DND-41 (cell line): ENCODE results near the gene ARF3.

Experiments
- ATAC-seq: fragments of 200-7000 bp; cut with Tn5 transposase; 3 replicates; pipeline ENCODE4 v1.9.1; 2021; ENCODE audit warnings: low read depth; ENCODE audit not compliant: insufficient read depth
- DNase-seq: peaks from one replicate; pipeline ENCODE4 v3.0.0-alpha.2; 2020
- H2AFZ ChIP-seq: 2 replicates; pipeline ENCODE4 v1.6.0; 2012; ENCODE audit warnings: low read depth, low read length
- H3K27ac ChIP-seq: 2 replicates; pipeline ENCODE4 v1.5.1; 2012; ENCODE audit warnings: low read length, inconsistent platforms
- H3K27me3 ChIP-seq: fragments of 200-600 bp; sonication (generic); 2 replicates; pipeline ENCODE4 v1.6.0; 2012; ENCODE audit warnings: low read length, mild to moderate bottlenecking, inconsistent platforms; ENCODE audit not compliant: insufficient read depth, poor library complexity
- H3K36me3 ChIP-seq: 2 replicates; pipeline ENCODE4 v1.5.1; 2012; ENCODE audit warnings: low read length, inconsistent platforms; ENCODE audit not compliant: insufficient read depth
- H3K4me1 ChIP-seq: 2 replicates; pipeline ENCODE4 v1.5.1; 2012; ENCODE audit warnings: mild to moderate bottlenecking, low read length; ENCODE audit not compliant: insufficient read depth
- H3K4me2 ChIP-seq: 2 replicates; pipeline ENCODE4 v1.6.0; 2012; ENCODE audit warnings: mild to moderate bottlenecking, moderate library complexity, low read length, inconsistent platforms; ENCODE audit not compliant: insufficient read depth
- H3K4me3 ChIP-seq, 2 experiments: fragments of 200-600 bp in 1 of 2; shearing (Covaris generic) in 1 of 2; 2 replicates each; pipeline ENCODE4 v1.5.1; 2012 to 2016; ENCODE audit warnings: inconsistent platforms in 2 of 2, low read length in 2 of 2, mild to moderate bottlenecking in 2 of 2, low read depth in 1 of 2, moderate library complexity in 1 of 2
- H3K79me2 ChIP-seq: 2 replicates; pipeline ENCODE4 v1.6.0; 2012; ENCODE audit warnings: low read length, inconsistent platforms; ENCODE audit not compliant: insufficient read depth
- H3K9ac ChIP-seq: 2 replicates; pipeline ENCODE4 v1.6.0; 2012; ENCODE audit warnings: low read depth, mild to moderate bottlenecking, inconsistent platforms, low read length, moderate library complexity
- H3K9me3 ChIP-seq: 2 replicates; pipeline ENCODE4 v1.5.1; 2012; ENCODE audit warnings: low read length, moderate library complexity, mild to moderate bottlenecking, inconsistent platforms; ENCODE audit not compliant: insufficient read depth, severe bottlenecking
- H4K20me1 ChIP-seq: 2 replicates; pipeline ENCODE4 v1.6.0; 2012; ENCODE audit warnings: low read length; ENCODE audit not compliant: insufficient read depth
- EZH2 ChIP-seq: IDR thresholded peaks from 3 replicates; pipeline ENCODE4 v1.6.1; 2012; ENCODE audit warnings: borderline replicate concordance, low read depth, mild to moderate bottlenecking, moderate library complexity, low read length, inconsistent platforms; ENCODE audit not compliant: severe bottlenecking
- TF ChIP-seq, protein P1 (sequence below): IDR thresholded peaks from 2 replicates; pipeline ENCODE4 v1.5.1; 2012; ENCODE audit warnings: borderline replicate concordance, low read length, moderate library complexity, mild to moderate bottlenecking; ENCODE audit not compliant: poor library complexity, severe bottlenecking; ENCODE audit errors: extremely low read depth

Gene ARF3

DNA sequence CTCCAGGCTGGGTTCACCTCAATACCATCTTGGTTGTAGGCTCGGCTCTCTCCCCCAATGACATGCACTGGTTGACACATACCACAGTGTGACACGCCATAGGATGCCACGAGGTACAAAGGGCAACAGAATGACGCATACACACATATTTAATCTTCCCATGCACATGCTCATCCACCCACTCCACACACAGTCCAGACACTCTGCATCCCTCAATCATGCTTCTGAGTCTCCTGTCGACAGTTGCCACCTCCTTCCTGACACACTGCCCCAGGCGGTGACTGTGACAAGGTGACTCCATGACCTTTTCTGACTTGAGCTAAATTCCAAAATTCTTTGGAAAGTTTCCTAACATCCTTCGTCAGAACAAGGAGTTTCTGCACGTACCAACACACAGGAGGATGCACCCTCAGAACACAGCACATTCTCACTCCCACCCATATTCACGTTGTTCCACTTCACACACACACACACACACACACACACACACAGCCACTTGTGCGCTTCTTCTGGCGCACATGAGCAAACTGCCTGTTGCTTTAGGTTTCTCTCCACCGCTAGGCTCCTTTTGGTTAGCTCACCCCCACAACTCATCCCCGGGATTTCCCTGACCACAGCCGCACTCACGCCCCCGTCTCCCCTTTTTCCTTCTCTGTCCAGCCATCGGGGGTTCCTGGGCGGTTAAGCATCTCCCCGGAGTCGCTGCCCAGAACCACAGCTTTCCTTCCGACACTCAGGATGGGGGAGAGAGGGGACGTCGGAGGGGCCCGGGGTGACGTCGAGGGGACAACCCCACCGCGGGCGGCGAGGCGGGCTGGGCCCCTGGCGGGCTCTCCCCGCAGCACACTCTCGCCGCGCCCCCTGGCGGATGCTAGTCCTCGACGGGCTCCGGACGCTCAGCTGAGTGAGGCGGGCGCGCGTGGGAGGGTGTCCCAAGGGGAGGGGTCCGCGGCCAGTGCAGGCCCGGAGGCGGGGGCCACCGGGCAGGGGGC lies 20.3 kb upstream of the ARF3 start:
- Histone ChIP-seq H3K4me1 (peaks cover 9% of the 10 kb centered on the region), H3K9me3 (no peaks in the 10 kb centered on the region), H3K79me2 (no peaks in the 10 kb centered on the region), H3K27me3 (peaks cover 44% of the 10 kb centered on the region), H3K9ac (no peak overlapping the region), H3K27ac (no peak overlapping the region), H2AFZ (no peak overlapping the region; the same call in 1 of the 2 replicates), H4K20me1 (no peaks in the 10 kb centered on the region), H3K36me3 (no peaks in the 10 kb centered on the region), H3K4me2 (peak overlapping the region; percentile 55), H3K4me3 (no peak overlapping the region)
- ATAC-seq (peak; percentile 94), DNase-seq (peak; percentile 73)
- peak; percentile 40 for TF ChIP-seq EZH2
- TF ChIP-seq, protein P1, sequence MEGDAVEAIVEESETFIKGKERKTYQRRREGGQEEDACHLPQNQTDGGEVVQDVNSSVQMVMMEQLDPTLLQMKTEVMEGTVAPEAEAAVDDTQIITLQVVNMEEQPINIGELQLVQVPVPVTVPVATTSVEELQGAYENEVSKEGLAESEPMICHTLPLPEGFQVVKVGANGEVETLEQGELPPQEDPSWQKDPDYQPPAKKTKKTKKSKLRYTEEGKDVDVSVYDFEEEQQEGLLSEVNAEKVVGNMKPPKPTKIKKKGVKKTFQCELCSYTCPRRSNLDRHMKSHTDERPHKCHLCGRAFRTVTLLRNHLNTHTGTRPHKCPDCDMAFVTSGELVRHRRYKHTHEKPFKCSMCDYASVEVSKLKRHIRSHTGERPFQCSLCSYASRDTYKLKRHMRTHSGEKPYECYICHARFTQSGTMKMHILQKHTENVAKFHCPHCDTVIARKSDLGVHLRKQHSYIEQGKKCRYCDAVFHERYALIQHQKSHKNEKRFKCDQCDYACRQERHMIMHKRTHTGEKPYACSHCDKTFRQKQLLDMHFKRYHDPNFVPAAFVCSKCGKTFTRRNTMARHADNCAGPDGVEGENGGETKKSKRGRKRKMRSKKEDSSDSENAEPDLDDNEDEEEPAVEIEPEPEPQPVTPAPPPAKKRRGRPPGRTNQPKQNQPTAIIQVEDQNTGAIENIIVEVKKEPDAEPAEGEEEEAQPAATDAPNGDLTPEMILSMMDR = peak; percentile 71

DNA sequence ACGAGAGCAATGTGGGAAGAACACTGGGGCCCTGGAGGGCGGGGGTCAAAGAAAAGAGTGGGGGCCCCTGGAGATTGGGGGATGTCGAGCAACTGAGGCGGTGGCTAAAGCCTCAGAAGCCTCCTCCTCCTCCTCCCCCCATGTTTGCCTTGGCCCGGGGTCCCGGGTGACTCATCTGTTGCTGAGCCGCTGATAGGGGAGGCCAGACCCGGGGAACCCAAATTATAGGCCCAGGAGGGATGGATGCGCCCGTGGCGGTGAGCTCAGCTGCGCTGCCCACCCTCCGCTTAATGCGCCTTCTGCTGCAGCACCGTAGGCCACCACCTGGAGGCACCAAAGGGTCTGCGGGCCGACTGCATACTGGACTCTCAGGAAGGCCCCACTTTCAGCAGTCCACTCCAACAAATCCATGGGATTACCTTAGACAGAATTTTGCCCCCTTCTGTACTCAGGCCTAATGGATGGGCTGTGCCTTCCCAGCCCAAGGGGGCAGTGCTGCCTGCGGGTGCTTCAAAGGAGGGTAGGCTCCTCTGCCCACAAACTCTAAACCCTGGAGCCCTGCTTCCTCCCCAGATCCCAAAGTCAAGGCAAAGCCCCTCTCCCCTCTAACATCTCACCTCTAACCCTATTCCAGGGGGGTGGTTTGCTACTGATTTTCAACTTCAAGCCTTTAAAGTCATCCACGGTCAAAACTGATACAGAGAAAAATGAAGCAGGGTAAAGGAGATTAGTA lies 16.8 kb upstream of the ARF3 start:
- H3K4me2 ChIP-seq = no peak overlapping the region
- ATAC-seq = no peak
- H3K4me1 ChIP-seq = peaks cover 25% of the 10 kb centered on the region
- no peak for DNase-seq
- H3K9ac ChIP-seq = no peak overlapping the region
- H3K27ac ChIP-seq = no peak overlapping the region
- no peak for TF ChIP-seq EZH2
- TF ChIP-seq, protein P1 = peak; percentile 46
- no peaks in the 10 kb centered on the region for H3K9me3 ChIP-seq
- no peaks in the 10 kb centered on the region for H3K36me3 ChIP-seq
- H3K4me3 ChIP-seq = no peak overlapping the region
- H3K27me3 ChIP-seq = peaks cover 59% of the 10 kb centered on the region
- H4K20me1 ChIP-seq = peaks cover 11% of the 10 kb centered on the region
- H3K79me2 ChIP-seq = no peaks in the 10 kb centered on the region
- H2AFZ ChIP-seq = no peak overlapping the region

DNA sequence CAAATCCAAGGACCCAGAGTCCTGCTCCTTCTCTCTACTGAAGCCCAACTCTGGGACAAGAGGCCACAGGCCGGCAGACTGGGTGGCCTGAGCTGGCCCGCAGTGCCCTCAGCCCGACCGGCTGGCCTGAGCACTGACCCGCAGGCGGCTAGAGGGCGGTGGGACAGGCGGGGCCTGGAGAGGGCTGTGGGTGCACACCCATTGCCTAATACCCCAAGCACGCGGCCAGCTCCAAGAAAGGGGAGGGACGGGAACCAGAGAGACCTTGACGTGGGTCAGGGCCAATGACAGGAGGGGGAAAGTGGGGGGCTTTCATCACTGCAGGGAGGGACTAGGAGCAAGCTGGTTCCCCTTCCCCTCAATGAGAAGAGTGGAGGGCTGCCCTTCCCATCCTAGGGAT lies 16.2 kb upstream of the ARF3 start:
- TF ChIP-seq EZH2 = no peak
- TF ChIP-seq, protein P1 = no peak
- Histone ChIP-seq H3K36me3 (no peaks in the 10 kb centered on the region), H2AFZ (no peak overlapping the region), H3K4me3 (no peak overlapping the region), H3K79me2 (no peaks in the 10 kb centered on the region), H3K27ac (no peak overlapping the region), H3K9me3 (no peaks in the 10 kb centered on the region), H3K4me2 (no peak overlapping the region), H3K27me3 (peaks cover 56% of the 10 kb centered on the region), H3K4me1 (peaks cover 25% of the 10 kb centered on the region), H4K20me1 (peaks cover 11% of the 10 kb centered on the region), H3K9ac (no peak overlapping the region)
- DNase-seq (no peak), ATAC-seq (no peak)
